ENCODE results near the gene LMNA. TPM values are rescaled to one million over a fixed set of nuclear protein-coding genes. Genes with fewer than 3 reads are reported as not detected.

The LMNA gene
- total RNA-seq, 1 experiment from 2014 or later: 51.0 TPM

- WGBS (ENCODE audit: extremely low coverage, insufficient read length, low lambda C conversion rate): no CpG with 5 or more reads among the region's 11 CpGs
- no peak overlapping the region for H4K5ac ChIP-seq (ENCODE audit: insufficient read length, low read depth, low read length)
- H3T11ph ChIP-seq (ENCODE audit: low read length): no peak overlapping the region
- H4K20me1 ChIP-seq (ENCODE audit: control insufficient read depth, insufficient read depth, insufficient read length): no peaks in the 10 kb centered on the region
- H2BK20ac ChIP-seq (ENCODE audit: low read depth, low read length, poor library complexity, severe bottlenecking): no peak overlapping the region
- Mint-ChIP-seq H3K27me3 (ENCODE audit: low read depth) (no peaks in the 10 kb centered on the region), H3K9me3 (no peaks in the 10 kb centered on the region), H3K4me3 (no peak overlapping the region), H3K27ac (peak overlapping the region; percentile 29 to 92 (median 47); a peak in 3 of 7 replicates), H3K4me1 (peaks cover 50% of the 10 kb centered on the region in 2 experiments), H3K36me3 (ENCODE audit: insufficient read depth in 1 of 3, low read depth in 3 of 3) (peaks cover 0 to 14% (median 2%) of the 10 kb centered on the region in 3 experiments; a peak in 5 of 7 replicates)
- no peak overlapping the region for H2AFZ ChIP-seq (ENCODE audit: low read length)
- H3K4ac ChIP-seq (ENCODE audit: low read depth, low read length): no peak overlapping the region
- no peak overlapping the region for H3K4me2 ChIP-seq (ENCODE audit: insufficient read depth, insufficient read length, low read length)
- no peak overlapping the region for H3K9ac ChIP-seq (ENCODE audit: extremely low read depth, insufficient read length, low read length)
- no peak overlapping the region for H4K8ac ChIP-seq (replicated peaks; ENCODE audit: insufficient read length, low read depth, low read length)
- H3K23ac ChIP-seq (ENCODE audit: insufficient read length, low read depth, low read length): no peak overlapping the region
- no peak overlapping the region for H2BK12ac ChIP-seq (ENCODE audit: insufficient read length, low read depth, low read length)
- no peak overlapping the region for H2BK120ac ChIP-seq (ENCODE audit: low read depth, low read length, poor library complexity, severe bottlenecking)
- H3K23me2 ChIP-seq (ENCODE audit: insufficient read length, low read depth, low read length, poor library complexity, severe bottlenecking): no peaks in the 10 kb centered on the region
- no peaks in the 10 kb centered on the region for H3K79me2 ChIP-seq (ENCODE audit: insufficient read depth, low read length)
- DNase-seq: no peak
- no peaks in the 10 kb centered on the region for H3K27me3 ChIP-seq (ENCODE audit: insufficient read depth, low read length)
- no peak overlapping the region for H3K56ac ChIP-seq (ENCODE audit: insufficient read length, low read depth, low read length)
- H2BK5ac ChIP-seq (ENCODE audit: insufficient read length, low read length): no peak overlapping the region
- H2AK5ac ChIP-seq (ENCODE audit: insufficient read length, low read length): no peak overlapping the region
- no peak overlapping the region for H3K14ac ChIP-seq (ENCODE audit: insufficient read depth, low read length)
- H3K4me1 ChIP-seq (ENCODE audit: insufficient read depth, low read length): peaks cover 14% of the 10 kb centered on the region
- no peak overlapping the region for H4K91ac ChIP-seq (ENCODE audit: insufficient read length, low read depth, low read length)
- no peak overlapping the region for H3K18ac ChIP-seq (ENCODE audit: insufficient read length, low read depth, low read length)
- H3K27ac ChIP-seq (ENCODE audit: insufficient read length, low read depth, low read length): no peak overlapping the region
- no peak for TF ChIP-seq CTCF (conservative IDR thresholded peaks at IDR 0.05)
- H3K79me1 ChIP-seq (ENCODE audit: insufficient read depth, low read depth, low read length, poor library complexity, severe bottlenecking): no peaks in the 10 kb centered on the region
- no peak overlapping the region for H2BK15ac ChIP-seq (ENCODE audit: low read depth, low read length)
- no peaks in the 10 kb centered on the region for H3K9me3 ChIP-seq (ENCODE audit: control insufficient read depth, low read depth, low read length)
Observed at GRCh38 chr1:156154317-156154749, 39.8 kb downstream of the LMNA start.

All from H9 (cell line).